Coronary artery (tissue), 2 donors: Measurements from ENCODE around the gene FAM3C.

ENCODE experiments used
- DNase-seq: peaks from one replicate; pipeline ENCODE4 v3.0.0-alpha.2; 2017; ENCODE audit warnings: low spot score
- H3K27ac ChIP-seq, 2 donors: fragments of 200-600 bp; sonication (generic); one replicate each; pipeline ENCODE4 v1.5.1; 2016 to 2019
- H3K4me3 ChIP-seq: fragments of 200-600 bp; sonication (generic); 2 replicates; pipeline ENCODE4 v1.5.1; 2016; ENCODE audit warnings: mild to moderate bottlenecking, moderate library complexity
- CTCF ChIP-seq: fragments of 200-600 bp; sonication (generic); IDR thresholded peaks from one replicate; pipeline ENCODE4 v1.5.1; 2019; ENCODE audit warnings: antibody characterized with exemption

The FAM3C gene

GRCh38 chr7:121366852-121367431 lies 29.2 kb downstream of the FAM3C start:
- peak; percentile 63 for TF ChIP-seq CTCF
- Histone ChIP-seq H3K27ac (no peak overlapping the region), H3K4me3 (no peak overlapping the region)
- no peak for DNase-seq

GRCh38 chr7:121360564-121360963 lies 35.5 kb downstream of the FAM3C start:
- no peak overlapping the region for H3K27ac ChIP-seq
- no peak for DNase-seq
- H3K4me3 ChIP-seq: no peak overlapping the region
- TF ChIP-seq CTCF: no peak

- H3K4me3 ChIP-seq: no peak overlapping the region
- no peak for TF ChIP-seq CTCF
- DNase-seq: no peak
- no peak overlapping the region for H3K27ac ChIP-seq
These were observed 40.5 kb downstream of the FAM3C start for GRCh38 chr7:121355574-121355973.

- H3K27ac ChIP-seq: no peak overlapping the region
- DNase-seq: no peak
- TF ChIP-seq CTCF: no peak
- H3K4me3 ChIP-seq: no peak overlapping the region
These were observed 43.8 kb downstream of the FAM3C start for GRCh38 chr7:121352323-121352722.

GRCh38 chr7:121351682-121352081 lies 44.4 kb downstream of the FAM3C start:
- Histone ChIP-seq H3K27ac (no peak overlapping the region), H3K4me3 (no peak overlapping the region)
- TF ChIP-seq CTCF: no peak
- DNase-seq: no peak

- H3K27ac ChIP-seq: no peak overlapping the region
- TF ChIP-seq CTCF: no peak
These were observed 51.6 kb downstream of the FAM3C start for GRCh38 chr7:121344497-121344896.

GRCh38 chr7:121344093-121344492 lies 52.0 kb downstream of the FAM3C start:
- no peak overlapping the region for H3K27ac ChIP-seq
- H3K4me3 ChIP-seq: no peak overlapping the region
- no peak for TF ChIP-seq CTCF
- DNase-seq: no peak

More at GRCh38 chr7:121344497-121344896, 51.6 kb downstream of the FAM3C start:
- no peak overlapping the region for H3K4me3 ChIP-seq
- no peak for DNase-seq
